HG03457 (cell line): ENCODE results near the gene BTD.

Experiments
- ATAC-seq: cut with Tn5 transposase; IDR thresholded peaks from one replicate; pipeline ENCODE4 v1.9.1; 2021; ENCODE audit warnings: moderate number of reproducible peaks; ENCODE audit not compliant: unreplicated experiment

Gene BTD

DNA sequence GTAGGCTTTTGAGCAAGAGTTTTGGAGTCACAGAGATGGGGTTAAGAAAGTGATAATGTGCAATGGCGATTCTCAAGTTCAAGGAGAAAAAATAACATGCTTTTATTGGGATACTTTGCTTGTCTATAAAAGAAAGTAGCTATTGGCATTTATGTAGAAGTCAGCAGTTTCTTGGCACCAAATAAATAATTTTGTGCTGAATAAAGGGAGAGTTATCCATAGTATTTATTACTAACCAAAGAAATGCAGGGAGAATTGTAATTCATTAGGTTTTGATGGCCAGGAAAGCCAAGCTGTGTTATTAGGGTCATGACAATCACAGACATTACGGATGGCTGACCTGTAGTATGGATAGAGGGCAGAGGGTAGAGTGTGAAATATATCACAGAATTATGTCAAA is 33.1 kb downstream of the BTD start:
- no peak for ATAC-seq

DNA sequence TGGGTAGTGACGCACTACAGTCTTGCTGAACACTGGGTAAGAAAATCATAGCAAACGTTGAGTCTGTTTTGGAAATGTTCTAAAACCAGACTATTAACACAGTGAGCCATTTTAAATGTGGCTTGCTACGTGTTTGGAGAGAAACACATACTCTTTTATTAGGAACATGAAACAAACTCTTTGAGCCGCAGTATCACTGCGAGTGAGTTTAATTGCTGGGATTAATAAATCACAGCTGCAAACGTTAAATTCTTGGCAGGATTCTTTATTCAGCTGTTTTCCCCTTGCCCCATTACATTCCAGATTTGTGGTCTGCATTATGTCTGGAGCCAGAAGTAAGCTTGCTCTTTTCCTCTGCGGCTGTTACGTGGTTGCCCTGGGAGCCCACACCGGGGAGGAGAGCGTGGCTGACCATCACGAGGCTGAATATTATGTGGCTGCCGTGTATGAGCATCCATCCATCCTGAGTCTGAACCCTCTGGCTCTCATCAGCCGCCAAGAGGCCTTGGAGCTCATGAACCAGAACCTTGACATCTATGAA is 33.6 kb downstream of the BTD start:
- no peak for ATAC-seq

DNA sequence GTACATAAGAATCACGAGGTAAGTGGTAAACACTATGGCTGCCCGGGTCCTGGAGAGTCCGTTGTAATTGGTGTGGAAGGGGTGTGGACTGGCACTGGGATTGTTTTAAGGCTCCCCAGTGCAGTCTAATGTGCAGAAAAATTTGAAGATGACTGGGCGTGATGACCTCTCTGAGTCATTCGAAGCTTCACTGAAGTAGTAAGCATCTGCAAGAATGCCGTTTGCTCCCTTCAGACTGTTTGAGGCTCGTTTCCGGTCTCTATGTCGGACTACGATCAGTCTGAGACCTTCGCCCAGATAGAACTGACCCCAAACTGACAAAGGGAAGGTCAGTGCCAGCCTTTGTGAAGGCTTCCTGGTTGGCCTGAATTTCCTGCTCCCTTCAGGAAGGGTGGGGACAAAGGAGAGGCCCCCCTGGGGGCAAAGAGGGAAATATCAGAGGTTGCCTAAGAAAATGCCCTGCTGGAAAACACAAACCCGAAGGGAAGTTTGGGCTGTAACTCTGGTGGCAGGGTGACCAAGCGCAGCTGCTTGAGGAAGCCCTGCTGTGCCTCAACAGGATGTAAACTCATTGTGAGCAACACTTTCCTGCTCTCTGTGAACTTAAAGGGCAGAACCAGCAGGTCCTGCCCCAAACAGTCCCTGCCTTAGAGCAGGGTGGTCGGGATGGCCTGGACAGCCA is 34.6 kb downstream of the BTD start:
- ATAC-seq: no peak

DNA sequence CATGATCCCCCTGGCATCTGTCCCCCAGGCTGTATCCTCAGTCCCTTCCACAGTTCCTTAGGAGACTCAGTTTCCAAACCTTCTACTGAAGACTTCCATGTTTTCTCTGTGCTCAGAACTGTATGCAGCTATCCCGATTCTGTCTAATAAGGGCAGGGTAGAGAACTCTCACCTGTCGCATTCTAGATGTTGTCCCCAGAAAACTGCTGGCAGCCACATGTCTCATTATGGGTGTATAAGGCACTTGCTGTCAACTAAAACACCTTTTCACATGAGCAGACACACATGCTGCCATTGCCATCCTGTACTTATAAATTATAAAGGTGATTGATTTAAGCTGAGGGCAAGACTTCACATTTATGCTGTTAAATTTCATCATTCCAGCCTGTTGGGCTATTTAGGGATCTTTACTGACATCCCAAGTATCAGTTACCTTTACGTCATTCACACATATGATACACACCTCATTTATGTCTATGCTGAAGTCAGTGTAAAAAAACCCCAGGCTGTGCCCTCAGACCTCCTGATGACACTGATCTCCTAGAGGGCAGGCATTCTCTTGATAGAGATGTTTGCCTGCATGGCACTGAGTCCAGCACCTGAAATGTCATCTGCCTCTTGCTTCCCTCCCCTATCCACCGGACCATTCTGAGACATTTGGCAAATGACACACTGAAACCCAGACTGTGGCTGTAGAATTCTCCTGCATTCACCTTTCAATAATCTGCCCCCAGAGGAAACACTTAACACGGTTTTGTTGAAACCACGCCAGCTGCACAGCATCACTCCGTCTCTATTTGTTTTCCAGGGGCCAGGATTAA is 35.8 kb downstream of the BTD start:
- ATAC-seq: no peak

DNA sequence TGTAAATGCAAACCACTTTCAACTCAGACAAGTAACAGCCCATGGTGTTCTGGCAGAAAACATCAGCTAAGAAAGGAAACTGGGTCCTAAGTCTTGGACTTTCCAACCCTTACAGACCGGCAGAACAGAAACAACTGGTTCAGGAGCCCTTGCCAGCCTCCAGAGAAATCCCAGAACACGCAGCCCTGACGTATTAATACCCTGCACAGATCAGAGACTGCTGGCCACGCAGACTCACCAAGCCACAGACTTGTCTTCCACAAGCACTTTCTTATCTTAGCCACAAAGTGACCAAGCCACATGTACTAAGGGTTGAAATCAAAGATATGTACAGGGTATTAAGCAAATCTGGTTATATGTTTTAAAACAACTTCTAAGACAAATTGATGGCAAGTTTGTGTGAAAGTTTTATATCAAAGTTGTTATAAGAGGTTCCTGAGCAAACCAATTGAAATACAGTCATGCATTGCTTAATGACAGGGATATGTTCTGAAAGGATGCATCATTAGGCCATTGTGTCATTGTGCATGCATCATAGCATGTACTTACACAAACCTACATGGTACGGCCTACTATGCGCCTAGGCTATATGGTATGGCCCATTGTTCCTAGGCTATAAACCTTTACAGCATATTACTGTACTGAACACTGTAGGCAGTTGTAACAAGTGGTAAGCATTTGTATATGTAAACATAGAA is 36.8 kb downstream of the BTD start:
- ATAC-seq: no peak

DNA sequence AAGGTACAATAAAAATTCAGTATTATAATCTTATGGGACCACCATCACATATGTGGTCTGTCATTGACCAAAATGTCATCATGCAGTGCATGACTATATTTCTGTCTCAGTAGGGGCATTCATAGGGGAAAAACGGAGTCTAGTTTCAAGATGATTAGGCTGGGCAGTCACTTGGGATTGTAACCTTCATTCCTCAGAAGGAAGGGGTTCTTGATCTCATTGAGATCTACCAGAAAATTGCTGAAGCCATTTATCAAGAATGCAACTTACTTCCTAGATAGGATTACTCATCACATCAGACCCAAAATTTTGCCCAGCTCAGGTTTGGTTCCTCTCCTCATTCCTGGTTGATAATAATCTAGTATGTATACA is 37.3 kb downstream of the BTD start:
- ATAC-seq: no peak

DNA sequence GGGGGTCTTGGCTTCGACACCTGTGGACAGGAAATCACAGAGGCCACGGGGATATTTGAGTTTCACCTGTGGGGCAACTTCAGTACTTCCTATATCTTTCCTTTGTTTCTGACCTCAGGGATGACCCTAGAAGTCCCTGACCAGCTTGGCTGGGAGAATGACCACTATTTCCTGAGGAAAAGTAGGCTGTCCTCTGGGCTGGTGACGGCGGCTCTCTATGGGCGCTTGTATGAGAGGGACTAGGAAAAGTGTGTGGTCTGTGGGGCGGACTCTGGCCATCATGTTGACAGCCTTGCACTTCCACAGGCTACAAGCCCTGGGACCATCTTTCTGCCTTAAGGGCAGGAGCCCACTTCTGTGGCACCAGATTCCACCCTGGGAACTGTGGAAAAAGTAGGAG is 43.7 kb downstream of the BTD start:
- ATAC-seq: no peak

DNA sequence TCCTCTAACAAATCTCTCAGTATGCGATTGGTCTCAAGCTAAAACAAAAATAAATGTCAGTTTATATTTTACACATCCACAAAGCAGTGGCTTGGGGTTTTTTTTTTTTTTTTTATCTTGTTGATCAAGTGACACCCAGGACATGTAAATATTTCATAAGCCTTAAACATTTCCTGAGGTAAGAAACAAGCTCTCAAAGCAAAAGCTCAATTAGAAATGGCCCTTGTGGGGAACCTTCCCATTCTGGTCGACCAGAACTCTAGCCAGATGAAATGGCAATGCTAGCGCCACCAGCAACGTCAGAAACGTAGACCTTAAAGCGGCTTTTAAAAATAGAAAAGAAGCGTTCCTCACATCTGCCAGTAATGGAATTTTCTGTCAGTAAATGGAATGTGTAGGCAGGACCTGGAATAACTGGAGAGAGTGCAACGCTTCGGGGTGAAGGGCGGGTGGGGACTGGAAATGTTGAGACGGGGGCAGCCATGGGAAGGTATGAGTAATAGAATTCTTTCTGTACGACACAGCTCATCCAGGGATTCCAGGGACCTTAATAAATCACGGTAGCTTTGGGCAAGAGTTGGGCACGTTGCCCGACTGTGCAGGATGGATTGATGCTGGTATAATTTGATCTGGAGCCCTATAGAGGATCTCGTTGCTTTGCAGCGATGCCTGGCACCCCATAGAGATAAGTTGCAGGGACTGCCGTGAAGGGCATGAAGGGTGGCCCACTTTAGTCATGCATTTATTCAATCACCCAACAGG is 44.4 kb downstream of the BTD start:
- no peak for ATAC-seq

DNA sequence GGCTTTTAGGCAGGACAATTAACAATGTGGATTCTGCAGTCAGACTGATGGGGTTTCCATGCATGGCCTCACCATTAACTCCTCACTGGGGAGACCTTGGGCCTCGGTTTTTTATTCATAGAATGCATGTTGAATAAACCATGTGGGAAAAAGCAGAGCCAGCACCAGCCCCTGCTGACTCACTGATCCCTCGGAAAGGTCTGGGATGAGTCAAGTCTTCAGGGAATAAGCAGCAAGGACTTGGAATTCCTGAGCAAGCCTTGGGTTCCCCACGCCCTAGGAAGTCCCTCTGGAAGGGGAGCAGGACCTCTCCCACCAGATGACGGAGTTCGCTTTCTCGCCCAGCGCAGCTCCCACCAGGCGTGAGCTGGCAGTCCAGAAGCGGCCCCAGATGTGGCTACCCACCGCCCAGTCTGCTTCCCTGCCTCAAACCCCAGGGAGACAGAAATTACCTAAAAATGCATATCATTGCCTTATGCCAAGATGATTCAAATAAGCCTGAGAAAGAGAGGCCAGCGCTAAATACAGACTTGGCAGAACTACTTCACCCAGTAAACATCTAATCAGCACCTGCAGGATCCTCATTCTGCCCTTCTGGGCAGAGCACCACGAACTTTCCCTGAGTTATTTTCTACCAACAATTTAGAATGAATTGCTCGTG is 45.4 kb downstream of the BTD start:
- ATAC-seq: peak; percentile 4

DNA sequence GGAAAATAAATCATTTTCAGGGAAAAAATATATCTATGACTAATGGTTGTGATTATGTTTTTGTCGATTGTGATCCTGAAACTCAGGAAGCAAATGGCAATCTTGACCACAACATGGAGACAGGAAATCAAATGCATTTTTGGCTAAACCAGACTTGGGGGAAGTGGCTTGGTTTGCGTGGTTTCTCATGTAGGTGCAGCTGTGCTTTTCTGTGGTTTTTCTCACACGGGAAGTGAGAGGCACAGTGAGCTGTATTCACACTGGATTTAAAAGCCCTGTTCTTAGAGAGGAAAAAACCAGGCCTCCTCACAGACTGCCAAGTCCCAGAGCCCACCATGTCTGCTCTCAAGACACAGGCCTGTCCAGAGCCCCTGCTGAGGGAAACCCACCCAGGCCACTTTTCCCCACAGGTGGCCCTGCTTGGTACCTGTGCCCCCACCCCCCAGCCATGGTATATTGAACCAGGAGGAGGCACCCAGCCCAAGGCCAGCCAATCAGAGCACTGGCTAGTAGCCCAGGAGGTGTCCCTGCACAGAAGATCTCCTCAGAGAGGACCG is 46.1 kb downstream of the BTD start:
- peak; percentile 89 for ATAC-seq

DNA sequence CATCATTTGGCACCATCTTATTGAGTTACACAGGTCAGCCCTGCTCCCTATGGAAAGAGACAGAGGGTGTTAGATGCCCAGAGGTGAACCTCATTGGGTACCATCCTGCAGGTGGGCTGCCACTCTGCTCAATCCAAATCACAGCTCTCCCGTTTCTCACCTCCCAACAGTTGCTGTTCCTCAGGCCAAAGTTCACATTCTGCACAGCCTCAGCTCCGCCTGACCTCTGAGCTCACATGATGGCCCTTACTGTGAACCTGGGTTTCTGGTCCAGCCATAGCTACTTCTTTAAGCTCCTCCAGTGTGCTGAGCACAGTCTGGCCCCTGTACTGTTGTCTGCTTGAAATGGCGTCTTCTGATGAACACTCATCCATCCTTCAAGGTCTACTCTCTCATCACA is 47.8 kb downstream of the BTD start:
- ATAC-seq: no peak

DNA sequence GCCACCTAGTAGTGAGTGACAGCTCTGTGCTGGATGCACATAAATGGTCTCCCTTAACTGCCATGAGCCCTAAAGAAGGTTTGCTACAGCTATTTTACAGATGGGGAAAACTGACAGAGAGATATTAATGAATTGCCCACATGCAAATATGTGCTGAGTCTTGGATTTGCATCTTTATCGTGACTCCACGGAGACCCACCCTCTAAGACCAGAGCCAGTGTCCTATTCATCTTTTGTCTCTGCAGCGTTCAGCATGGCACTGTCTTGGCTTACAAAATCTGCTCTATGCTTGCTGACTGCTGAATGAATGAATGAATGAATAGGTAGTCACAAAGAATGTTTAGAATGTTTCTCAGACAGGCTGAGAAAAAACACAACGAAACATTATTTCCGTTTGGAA is 48.3 kb downstream of the BTD start:
- no peak for ATAC-seq

DNA sequence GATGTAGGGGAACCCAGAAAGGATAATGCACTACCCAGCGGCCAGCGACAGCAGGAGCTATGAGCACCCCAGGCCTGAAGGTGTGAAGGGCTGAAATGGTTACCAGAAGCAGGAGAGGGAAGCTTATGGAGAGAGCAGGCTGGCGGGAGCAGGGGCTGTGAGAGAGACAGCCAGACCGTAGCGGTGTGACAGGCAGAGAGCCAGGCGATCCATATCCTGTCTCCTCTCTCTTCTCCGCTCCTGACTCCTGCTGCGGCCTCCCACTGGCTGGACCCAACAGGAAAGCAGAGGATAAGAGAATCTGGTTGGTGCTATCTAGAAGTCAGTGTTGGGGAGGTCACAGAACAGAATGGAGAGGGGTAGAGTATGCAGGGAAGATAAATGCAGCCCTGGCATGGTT is 49.9 kb downstream of the BTD start:
- no peak for ATAC-seq

DNA sequence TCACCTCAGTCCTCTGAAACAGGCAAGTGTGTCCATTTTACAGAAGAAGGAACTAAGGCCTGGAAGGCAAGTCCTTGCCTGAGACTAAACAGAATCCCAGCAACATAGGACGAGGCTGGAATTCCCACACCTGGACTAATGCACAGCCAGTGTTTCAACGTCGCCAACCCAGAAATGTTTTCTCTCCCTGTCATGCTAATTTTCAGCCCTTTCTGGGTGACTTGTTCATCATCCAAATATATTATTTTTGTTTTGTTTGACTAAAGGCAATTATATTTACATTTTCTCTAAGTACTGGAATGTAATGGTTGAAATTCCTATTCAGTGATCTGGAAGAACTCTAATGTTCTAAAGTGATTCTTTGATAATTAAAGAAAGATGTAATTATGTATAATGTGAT is 51.8 kb downstream of the BTD start:
- ATAC-seq: no peak

DNA sequence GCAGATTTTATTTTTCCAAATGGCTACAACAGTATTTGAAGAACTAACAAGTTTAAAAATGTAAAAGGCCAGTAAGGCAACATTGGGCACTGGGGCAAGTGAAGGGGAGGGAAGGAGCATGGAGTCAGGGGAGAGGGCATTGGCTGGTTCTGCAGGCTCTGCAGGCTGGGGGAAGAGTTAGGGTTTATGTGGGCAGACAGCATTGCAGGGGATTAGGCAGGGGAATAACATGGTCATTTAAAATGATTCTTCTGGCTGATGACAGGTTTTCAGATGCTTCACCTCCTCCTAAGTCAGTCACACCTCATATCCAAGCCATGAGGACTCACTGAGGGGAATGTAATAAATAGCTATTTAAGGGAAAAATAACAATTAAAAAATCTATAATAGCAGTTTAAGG is 52.6 kb downstream of the BTD start:
- ATAC-seq: no peak

DNA sequence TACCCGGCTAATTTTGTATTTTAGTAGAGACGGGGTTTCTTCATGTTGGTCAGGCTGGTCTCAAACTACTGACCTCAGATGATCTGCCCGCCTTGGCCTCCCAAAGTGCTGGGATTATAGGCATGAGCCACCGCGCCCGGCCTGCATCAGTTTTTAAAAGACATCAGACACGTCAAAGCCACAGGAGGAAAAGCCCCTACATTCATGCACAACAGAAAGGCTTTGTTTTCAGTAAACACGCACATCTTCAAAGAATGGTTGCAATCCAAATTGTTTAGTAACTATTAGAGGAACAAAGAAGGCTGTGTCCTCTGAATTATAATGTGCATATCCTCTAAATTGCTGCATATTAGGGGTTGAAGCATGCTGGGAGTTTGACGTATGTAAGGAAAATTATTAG is 53.3 kb downstream of the BTD start:
- no peak for ATAC-seq

DNA sequence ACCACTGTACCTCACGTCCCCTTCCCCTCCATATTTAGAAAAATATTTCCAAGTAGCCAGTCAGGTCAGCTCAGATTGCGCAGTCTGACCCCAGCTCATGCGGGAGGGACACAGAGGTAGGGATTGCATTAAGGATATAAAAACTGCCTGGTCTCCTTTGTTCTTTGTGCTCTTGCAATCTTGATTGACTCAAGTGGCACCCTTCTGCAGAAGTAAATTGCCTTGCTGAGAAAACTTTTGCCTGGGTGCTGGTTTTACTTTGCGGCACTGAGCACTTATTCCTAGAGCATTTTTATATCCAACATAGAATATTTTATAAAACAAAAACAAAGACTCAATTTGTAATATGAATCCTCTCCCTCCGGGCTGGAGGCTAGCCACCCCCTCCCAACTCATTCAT is 54.8 kb downstream of the BTD start:
- no peak for ATAC-seq

DNA sequence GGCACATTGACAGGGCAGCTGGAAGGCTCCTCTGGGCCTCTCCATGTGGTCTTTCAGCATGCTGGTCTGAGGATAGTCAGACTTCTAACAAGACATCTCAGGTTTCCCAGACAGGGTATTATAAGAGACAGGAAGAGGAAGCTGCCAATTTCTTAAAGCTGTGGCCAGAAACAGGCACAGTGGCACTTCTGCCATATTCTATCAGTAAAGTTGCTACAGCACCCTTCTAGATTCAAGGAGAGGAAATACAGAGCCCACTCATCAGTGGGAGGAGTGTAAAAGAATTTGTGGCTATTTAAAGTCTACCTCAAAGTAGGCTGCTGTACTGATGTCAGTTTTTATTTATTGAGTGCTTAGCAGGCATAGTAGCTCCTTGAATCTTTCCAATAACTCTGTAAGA is 55.5 kb downstream of the BTD start:
- ATAC-seq: no peak

DNA sequence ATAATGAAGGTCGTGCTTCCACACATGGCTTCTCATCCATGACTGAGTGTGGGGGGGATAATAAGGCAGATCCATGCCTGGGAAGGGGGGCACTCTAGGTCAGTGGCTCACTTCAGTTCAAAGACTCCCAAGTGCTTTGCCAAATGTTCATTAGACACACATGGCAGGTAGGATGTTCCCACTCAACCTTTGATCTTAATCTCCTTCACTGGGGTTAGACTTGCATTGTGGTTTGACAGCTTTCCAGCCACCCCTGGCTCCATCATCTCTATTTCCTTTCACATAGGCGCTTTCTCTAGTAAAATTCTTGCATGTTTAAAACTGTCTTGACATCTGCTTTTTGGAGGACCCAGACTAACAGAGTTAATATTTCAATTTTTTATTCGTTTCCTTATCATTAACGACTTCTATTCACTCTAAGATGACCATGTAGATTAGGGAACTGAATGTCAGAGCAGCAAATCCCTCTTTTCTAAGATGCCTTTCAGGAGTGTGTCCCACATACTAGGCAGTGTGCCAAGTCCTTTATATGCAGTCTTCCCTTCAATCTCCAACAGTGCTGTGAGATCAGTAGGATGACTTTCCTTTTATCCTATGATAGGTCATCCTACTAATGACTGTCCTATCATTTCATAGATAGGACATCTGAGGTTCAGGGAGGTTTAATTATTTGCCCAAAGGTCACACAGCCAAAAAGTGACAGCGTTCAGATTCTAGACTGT is 57.9 kb downstream of the BTD start:
- no peak for ATAC-seq
